GM18526 (cell line): ENCODE measurements around the gene LDLRAD4.

Experiments used
- POLR2A ChIP-seq: IDR thresholded peaks from 3 replicates; pipeline ENCODE4 v1.6.1; 2011; ENCODE audit not compliant: insufficient read length; ENCODE audit errors: extremely low read depth

LDLRAD4 gene

DNA sequence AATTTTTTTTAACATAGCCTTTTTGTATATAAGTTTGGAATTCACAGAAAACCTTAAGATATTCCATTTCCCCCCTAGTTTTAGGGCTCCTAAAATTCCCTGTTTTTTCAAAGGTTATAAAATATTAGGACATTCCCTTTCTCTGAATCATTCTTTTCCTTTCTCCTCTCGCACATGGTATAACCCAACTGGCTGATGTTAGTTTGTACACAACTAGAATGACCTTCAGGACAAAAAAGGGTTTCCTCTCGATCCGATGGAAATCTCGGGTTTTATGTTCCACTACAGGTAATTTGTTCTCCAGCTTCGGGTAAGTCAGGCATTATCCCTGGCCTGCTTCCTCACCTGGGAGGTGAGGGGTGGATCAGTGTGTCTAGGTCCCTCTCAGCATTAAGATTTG lies 215.1 kb downstream of the LDLRAD4 start:
- TF ChIP-seq POLR2A: no peak

DNA sequence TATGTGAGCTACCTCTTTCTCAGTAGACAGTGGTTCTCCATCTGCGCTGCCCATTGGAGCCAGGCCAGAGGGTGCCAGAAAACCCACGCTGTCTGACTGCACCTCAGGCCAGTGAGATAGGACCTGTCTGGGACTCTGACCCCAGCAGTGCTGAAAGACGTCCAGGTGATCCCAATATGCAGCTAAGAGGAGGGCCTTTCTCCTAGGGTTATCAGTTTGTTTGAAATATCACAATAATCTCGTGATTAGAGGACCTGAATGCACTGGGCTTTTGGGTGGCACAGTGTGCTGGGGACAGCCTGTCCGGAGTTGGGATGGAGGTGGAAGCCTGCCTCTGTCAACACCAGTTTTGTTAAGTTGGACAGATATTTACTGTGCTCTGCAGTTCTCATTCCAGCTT lies 216.3 kb downstream of the LDLRAD4 start:
- no peak for TF ChIP-seq POLR2A

DNA sequence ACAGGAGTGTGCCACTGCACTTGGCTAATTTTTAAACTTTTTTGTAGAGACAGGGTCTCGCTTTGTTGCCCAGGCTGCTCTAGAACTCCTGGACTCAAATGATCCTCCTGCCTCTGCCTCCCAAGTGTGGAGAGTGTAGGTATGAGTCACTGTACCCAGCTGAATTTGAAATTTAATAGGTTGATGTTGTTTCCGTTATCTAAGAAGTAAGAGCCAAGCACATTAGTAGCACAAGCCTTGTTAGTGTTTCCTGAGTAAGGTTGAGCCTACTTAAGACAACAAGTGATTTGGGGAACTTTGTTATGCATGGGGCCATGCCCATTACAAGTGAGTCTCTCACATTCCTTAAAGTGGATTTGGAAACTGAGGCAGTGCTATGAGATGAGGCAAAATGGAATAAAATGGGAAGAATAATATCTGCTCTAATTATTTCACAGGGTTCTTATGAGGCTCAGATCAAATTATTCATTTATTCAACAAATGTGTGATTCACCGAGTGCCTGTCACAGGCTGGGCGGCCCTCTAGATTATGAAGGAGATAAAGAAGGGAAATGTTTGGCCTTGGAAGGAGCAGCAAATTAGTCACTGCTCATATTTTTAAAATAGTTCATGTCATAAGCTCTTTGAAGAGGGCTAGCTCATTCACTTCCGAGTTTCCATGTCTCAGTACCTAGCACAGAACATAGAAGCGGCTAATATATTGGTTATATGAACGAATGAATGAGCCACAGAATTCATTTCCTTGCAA lies 217.2 kb downstream of the LDLRAD4 start:
- TF ChIP-seq POLR2A: no peak

- no peak for TF ChIP-seq POLR2A
Measured at GRCh38 chr18:13436576-13436975, 218.0 kb downstream of the LDLRAD4 start.

- no peak for TF ChIP-seq POLR2A
Measured at GRCh38 chr18:13437034-13437433, 218.5 kb downstream of the LDLRAD4 start.

- TF ChIP-seq POLR2A: no peak
Measured at GRCh38 chr18:13437796-13438506, 219.4 kb downstream of the LDLRAD4 start.

GRCh38 chr18:13438507-13439056 lies 220.0 kb downstream of the LDLRAD4 start:
- TF ChIP-seq POLR2A: no peak

GRCh38 chr18:13439461-13439860 lies 220.9 kb downstream of the LDLRAD4 start:
- TF ChIP-seq POLR2A: no peak

GRCh38 chr18:13440277-13441248 lies 222.0 kb downstream of the LDLRAD4 start:
- TF ChIP-seq POLR2A: no peak

- no peak for TF ChIP-seq POLR2A
Measured at GRCh38 chr18:13441736-13442135, 223.2 kb downstream of the LDLRAD4 start.

GRCh38 chr18:13442451-13442850 lies 223.9 kb downstream of the LDLRAD4 start:
- TF ChIP-seq POLR2A: no peak

GRCh38 chr18:13443552-13443951 lies 225.0 kb downstream of the LDLRAD4 start:
- TF ChIP-seq POLR2A: no peak

GRCh38 chr18:13444430-13445240 lies 226.1 kb downstream of the LDLRAD4 start:
- TF ChIP-seq POLR2A: no peak

- no peak for TF ChIP-seq POLR2A
Measured at GRCh38 chr18:13445241-13445897, 226.8 kb downstream of the LDLRAD4 start.
